AG04449 (cell line): Measurements from ENCODE around the gene TXLNA.
A peak's percentile ranks its signal among the peaks of the same experiment; 100 is the strongest.
"Not testable (repeated sequence)": the region's sequence is repeated elsewhere in the genome, so short reads cannot be mapped to it uniquely, and the experiment has no call there.

Source experiments
- CTCF ChIA-PET: fragments of 350-600 bp; formaldehyde crosslinking; extraction: SDS; loops from one replicate; lab custom pipeline; 2021; ENCODE audit warnings: antibody characterized with exemption; lab: Yijun Ruan, JAX
- POLR2A ChIA-PET: fragments of 400-600, 350-600 bp; formaldehyde crosslinking; extraction: SDS; loops from one replicate; lab custom pipeline; 2020; ENCODE audit warnings: antibody characterized with exemption, inconsistent platforms; lab: Yijun Ruan, JAX
- DNase-seq: peaks from one replicate; pipeline ENCODE4 v3.0.0-alpha.2; 2010; ENCODE audit warnings: low read depth, low spot score
- H3K4me3 ChIP-seq: 2 replicates; pipeline ENCODE4 v1.5.1; 2011; ENCODE audit warnings: low read depth, mild to moderate bottlenecking, control low read depth, low read length
- CTCF ChIP-seq: IDR thresholded peaks from one replicate; pipeline ENCODE4 v1.5.1; 2011; ENCODE audit warnings: mild to moderate bottlenecking, moderate library complexity, low read length, control low read depth, inconsistent platforms; ENCODE audit not compliant: insufficient read depth; ENCODE audit errors: missing control alignments

TXLNA gene

GRCh38 chr1:32144033-32144432, 35.4 kb upstream of the TXLNA start:
- H3K4me3 ChIP-seq: no peak overlapping the region
- CTCF ChIA-PET: no interaction called here
- no peak for DNase-seq
- TF ChIP-seq CTCF: no peak
- POLR2A ChIA-PET: no interaction called here

- H3K4me3 ChIP-seq, POLR2A ChIA-PET, CTCF ChIA-PET, DNase-seq: not testable (repeated sequence)
Observed at GRCh38 chr1:32147799-32148198, 31.7 kb upstream of the TXLNA start.

- ChIA-PET CTCF (interaction anchor here (1.1 to 1.4 kb wide), 4 partner anchors 14 to 78 kb away, joined by 3 to 6 read pairs (median 4); partner anchors contain the start of genes KPNA6 and TMEM39B), POLR2A (interaction anchor here (0.7 to 1.3 kb wide), 3 partner anchors 8 to 721 kb away, joined by 3 to 5 read pairs (median 4); partner anchors contain the start of gene KPNA6)
- no peak for DNase-seq
- H3K4me3 ChIP-seq: no peak overlapping the region
- TF ChIP-seq CTCF: no peak
Observed at GRCh38 chr1:32150847-32151246, 28.6 kb upstream of the TXLNA start.

- POLR2A ChIA-PET: interaction anchor here (0.7 to 1.3 kb wide), 2 partner anchors 9 to 44 kb away, joined by 4 to 5 read pairs; partner anchors contain the start of gene KPNA6
- no peak overlapping the region for H3K4me3 ChIP-seq
- CTCF ChIA-PET: interaction anchor here (1.1 to 1.4 kb wide), 4 partner anchors 14 to 79 kb away, joined by 3 to 6 read pairs (median 4); partner anchors contain the start of genes KPNA6 and TMEM39B
- peak; percentile 65 for DNase-seq
- TF ChIP-seq CTCF: no peak
Observed at GRCh38 chr1:32151319-32151787, 28.1 kb upstream of the TXLNA start.

- CTCF ChIA-PET: interaction anchor here (1.1 to 1.3 kb wide), 2 partner anchors 14 to 25 kb away, joined by 3 to 4 read pairs; no protein-coding TSS in a partner anchor
- TF ChIP-seq CTCF: no peak
- POLR2A ChIA-PET: no interaction called here
- DNase-seq: no peak
- H3K4me3 ChIP-seq: no peak overlapping the region
Observed at GRCh38 chr1:32159189-32159588, 20.3 kb upstream of the TXLNA start.

- ChIA-PET CTCF (interaction anchor here (1.1 to 1.3 kb wide), 2 partner anchors 9 to 16 kb away, joined by 3 read pairs; partner anchors contain the start of gene TXLNA), POLR2A (no interaction called here)
- no peak for DNase-seq
- no peak for TF ChIP-seq CTCF
- H3K4me3 ChIP-seq: no peak overlapping the region
Observed at GRCh38 chr1:32163405-32163804, 16.1 kb upstream of the TXLNA start.

GRCh38 chr1:32165633-32166032, 13.8 kb upstream of the TXLNA start:
- DNase-seq, H3K4me3 ChIP-seq, POLR2A ChIA-PET: not testable (repeated sequence)
- CTCF ChIA-PET: interaction anchor here (1.4 kb wide), 1 partner anchor 14 kb away, joined by 4 read pairs; no protein-coding TSS in a partner anchor
